Activated naive CD8-positive, alpha-beta T cell treated with anti-CD3 and anti-CD28 coated beads, Interleukin-2, amount 50 U/mL, for 24 hours (primary cell): Measurements from ENCODE around the gene ZSCAN10.

Source experiments
- ATAC-seq: fragments of 150-1000 bp; cut with Tn5 transposase; one replicate; pipeline ENCODE4 v1.10.0; 2021
- DNase-seq: peaks from one replicate; pipeline ENCODE4 v3.0.0; 2021
- H3K27ac Mint-ChIP-seq: one replicate; pipeline ENCODE4 v1.8.0; 2021; ENCODE audit warnings: mild to moderate bottlenecking, mixed read lengths
- H3K27me3 Mint-ChIP-seq: one replicate; pipeline ENCODE4 v1.8.0; 2021; ENCODE audit warnings: mixed read lengths
- H3K36me3 Mint-ChIP-seq: one replicate; pipeline ENCODE4 v1.8.0; 2021; ENCODE audit warnings: low read depth, mixed read lengths
- H3K4me1 Mint-ChIP-seq: one replicate; pipeline ENCODE4 v1.8.0; 2021; ENCODE audit warnings: mixed read lengths
- H3K4me3 Mint-ChIP-seq: one replicate; pipeline ENCODE4 v1.8.0; 2021; ENCODE audit warnings: mild to moderate bottlenecking, moderate library complexity, mixed read lengths
- H3K9me3 Mint-ChIP-seq: one replicate; pipeline ENCODE4 v1.8.0; 2021; ENCODE audit warnings: mixed read lengths

Gene ZSCAN10

DNA sequence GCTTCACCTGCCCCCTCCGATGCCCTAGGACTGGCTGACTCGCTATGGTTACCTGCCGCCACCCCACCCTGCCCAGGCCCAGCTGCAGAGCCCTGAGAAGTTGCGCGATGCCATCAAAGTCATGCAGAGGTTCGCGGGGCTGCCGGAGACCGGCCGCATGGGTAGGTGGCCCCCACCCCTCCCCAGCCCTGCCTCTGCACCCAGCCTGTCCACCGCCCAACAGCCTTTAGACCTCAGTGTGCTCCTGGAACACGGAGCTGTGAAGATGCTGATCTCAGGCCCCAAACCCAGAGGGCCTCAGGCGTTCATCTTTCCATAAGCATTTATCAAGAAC lies 51.7 kb downstream of the ZSCAN10 start:
- DNase-seq (no peak), ATAC-seq (no peak)
- peak overlapping the region; percentile 40 for H3K4me3 Mint-ChIP-seq
- H3K27me3 Mint-ChIP-seq = peaks cover 48% of the 10 kb centered on the region
- H3K9me3 Mint-ChIP-seq = no peaks in the 10 kb centered on the region
- H3K4me1 Mint-ChIP-seq = peaks cover 16% of the 10 kb centered on the region
- H3K36me3 Mint-ChIP-seq = no peaks in the 10 kb centered on the region
- H3K27ac Mint-ChIP-seq = no peak overlapping the region

DNA sequence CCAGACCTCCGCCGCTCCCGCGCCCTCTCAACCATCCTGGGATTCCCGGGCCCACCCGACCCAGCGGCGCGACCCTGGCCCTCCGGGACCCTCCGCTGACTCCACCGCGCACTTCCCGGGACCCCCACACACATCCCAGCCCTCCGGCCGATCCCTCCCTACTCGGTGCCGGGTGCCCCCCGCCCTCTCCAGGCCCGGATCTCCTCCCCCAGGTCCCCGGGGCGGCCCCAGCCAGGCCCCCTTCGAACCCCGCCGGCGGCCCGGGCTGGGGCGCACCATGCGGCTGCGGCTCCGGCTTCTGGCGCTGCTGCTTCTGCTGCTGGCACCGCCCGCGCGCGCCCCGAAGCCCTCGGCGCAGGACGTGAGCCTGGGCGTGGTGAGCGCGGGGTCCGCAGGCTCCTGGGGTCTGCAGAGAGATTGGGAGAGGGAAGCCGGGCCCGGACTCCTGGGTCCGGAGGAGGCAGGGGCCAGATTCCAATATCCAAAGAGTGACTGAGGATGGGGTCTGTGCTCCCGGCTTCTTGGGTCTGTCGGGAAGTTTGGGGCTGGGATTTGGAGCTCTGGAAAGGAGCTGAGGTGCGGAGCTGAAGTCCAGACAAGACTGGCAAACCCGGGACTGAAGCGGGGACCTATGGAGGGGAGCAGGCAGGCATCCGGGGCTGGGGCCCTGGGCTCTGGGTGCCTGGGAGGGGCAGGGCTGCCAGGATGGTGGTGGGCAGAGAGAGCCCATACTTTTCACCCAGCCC lies 52.3 kb downstream of the ZSCAN10 start:
- Mint-ChIP-seq H3K36me3 (no peaks in the 10 kb centered on the region), H3K4me1 (peaks cover 16% of the 10 kb centered on the region), H3K27ac (no peak overlapping the region), H3K9me3 (no peaks in the 10 kb centered on the region), H3K27me3 (peaks cover 51% of the 10 kb centered on the region), H3K4me3 (peak overlapping the region; percentile 48)
- no peak for DNase-seq
- no peak for ATAC-seq

DNA sequence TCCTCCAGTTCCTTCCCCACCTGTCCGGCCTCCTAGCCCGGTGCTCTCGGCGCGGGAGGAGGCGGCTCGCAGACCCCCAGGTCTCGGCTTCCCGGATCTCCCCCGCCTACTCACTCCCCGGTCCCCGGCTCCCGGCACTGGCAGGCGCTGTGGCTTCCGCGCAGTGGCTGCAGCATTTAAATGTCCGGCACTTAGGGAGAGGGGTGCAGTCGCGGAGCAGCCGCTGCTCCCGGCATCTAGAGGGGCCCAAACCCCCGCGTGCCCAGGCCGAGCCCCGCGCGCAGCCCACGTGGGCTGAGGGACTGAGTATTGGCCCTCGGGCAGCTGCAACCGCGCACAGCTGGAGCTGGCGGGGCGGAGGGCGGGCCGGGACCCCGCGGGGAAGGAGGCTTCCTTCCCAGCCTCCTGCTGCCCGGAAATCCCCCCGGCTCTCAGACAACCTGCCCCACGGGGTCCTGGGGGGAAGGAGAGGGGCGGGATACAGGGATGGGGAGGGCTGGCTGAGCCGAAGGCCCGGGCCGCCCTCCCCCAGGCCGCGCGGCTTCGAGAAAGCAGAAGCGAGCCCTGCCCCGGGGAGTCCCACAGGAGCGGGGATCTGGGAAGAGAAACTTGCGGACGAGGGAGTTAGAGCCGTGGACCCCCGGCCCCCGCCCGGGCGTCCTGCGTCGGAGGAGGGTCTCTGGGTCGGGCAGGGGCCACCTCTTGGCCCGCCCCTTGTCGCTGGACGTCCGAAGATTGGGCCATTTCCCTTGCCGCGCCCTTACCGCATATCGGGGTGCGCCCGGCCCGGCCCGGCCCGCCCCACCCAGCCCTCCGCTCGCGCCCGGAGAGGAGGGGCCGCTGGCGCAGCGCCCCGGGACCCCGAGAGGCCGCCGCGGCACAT lies 53.1 kb downstream of the ZSCAN10 start, which contains the start of gene MMP25:
Gene MMP25 (plus strand): TSS at position 804 of the 883 bp plus-strand sequence. CDS start 357 bp downstream, outside the sequence.
- Mint-ChIP-seq H3K4me1 (peaks cover 13% of the 10 kb centered on the region), H3K4me3 (peak within 1 kb of the TSS; percentile 65), H3K27me3 (peaks cover 56% of the 10 kb centered on the region), H3K36me3 (no peaks in the 10 kb centered on the region), H3K9me3 (no peaks in the 10 kb centered on the region), H3K27ac (no peak within 1 kb of the TSS)
- ATAC-seq (no peak), DNase-seq (no peak)

DNA sequence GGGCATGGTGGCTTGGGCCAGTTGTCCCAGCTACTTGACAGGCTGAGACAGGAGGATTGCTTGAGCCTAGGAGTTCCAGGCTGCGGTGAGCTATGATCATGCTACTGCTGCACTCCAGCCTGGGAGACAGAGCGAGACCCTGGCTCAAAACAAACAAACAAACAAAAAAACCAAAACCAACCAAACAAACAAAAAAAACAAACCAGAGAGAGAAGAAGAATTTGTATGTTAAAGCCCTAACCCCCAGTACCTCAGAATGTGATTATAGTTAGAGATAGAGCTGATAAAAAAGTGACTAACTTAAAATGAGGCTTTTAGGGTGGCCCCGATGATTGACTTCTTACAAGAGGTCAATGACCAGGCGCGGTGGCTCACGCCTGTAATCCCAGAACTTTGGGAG lies 54.4 kb downstream of the ZSCAN10 start:
- DNase-seq (no peak), ATAC-seq (no peak)
- H3K27me3 Mint-ChIP-seq = peaks cover 63% of the 10 kb centered on the region
- H3K36me3 Mint-ChIP-seq = no peaks in the 10 kb centered on the region
- H3K9me3 Mint-ChIP-seq = no peaks in the 10 kb centered on the region
- H3K27ac Mint-ChIP-seq = no peak overlapping the region
- peak overlapping the region; percentile 36 for H3K4me3 Mint-ChIP-seq
- peaks cover 13% of the 10 kb centered on the region for H3K4me1 Mint-ChIP-seq

DNA sequence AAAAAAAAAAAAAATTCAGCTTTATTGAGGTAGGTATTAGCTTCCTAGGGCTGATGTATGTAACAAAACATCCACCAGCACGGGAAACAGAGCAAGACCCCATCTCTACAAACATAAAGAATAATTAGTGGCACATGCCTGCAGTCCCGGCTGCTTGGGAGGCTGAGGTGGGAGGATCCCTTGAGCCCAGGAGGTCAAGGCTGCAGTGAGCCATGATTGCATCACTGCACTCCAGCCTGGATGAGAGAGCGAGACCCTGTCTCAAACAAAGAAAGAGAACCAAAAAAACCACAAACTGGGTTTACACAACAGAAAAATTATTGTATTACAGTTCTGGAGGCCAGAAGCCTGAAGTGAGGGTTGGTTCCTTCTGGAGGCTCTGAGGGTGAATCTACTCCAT lies 56.7 kb downstream of the ZSCAN10 start:
- Mint-ChIP-seq H3K27me3 (peaks cover 72% of the 10 kb centered on the region), H3K9me3 (no peaks in the 10 kb centered on the region), H3K27ac (no peak overlapping the region), H3K4me3 (no peak overlapping the region), H3K4me1 (peaks cover 8% of the 10 kb centered on the region), H3K36me3 (no peaks in the 10 kb centered on the region)
- DNase-seq (no peak), ATAC-seq (no peak)

DNA sequence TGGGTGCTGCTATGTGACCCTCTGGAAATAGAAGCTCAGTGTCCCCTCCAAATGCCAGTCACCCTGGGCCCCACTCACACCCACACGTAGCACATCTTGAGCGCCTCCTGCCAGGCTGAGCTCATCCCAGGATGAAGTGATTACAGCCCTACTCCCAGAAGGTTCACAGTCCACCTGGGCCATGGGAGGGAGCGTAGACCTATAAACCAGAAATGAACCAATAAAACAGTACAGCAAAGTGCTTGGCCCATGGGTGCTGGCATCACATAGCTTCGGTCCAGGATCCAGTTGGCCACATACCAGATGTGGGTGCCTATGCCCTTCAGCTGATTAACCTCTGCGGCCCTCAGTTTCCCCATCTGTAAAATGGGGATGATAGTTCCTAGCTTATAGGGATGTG lies 60.2 kb downstream of the ZSCAN10 start:
- Mint-ChIP-seq H3K27ac (no peak overlapping the region), H3K9me3 (no peaks in the 10 kb centered on the region), H3K36me3 (no peaks in the 10 kb centered on the region), H3K27me3 (peaks cover 72% of the 10 kb centered on the region), H3K4me3 (no peak overlapping the region), H3K4me1 (peaks cover 4% of the 10 kb centered on the region)
- ATAC-seq (no peak), DNase-seq (no peak)
